HG02870 (cell line): Measurements from ENCODE around the gene FAM9A.
"Not testable (repeated sequence)": the region's sequence is repeated elsewhere in the genome, so short reads cannot be mapped to it uniquely, and the experiment has no call there.

Source experiments
- ATAC-seq: cut with Tn5 transposase; IDR thresholded peaks from one replicate; pipeline ENCODE4 v1.9.1; 2021; ENCODE audit warnings: mild to moderate bottlenecking, moderate library complexity; ENCODE audit not compliant: unreplicated experiment

Gene FAM9A

DNA sequence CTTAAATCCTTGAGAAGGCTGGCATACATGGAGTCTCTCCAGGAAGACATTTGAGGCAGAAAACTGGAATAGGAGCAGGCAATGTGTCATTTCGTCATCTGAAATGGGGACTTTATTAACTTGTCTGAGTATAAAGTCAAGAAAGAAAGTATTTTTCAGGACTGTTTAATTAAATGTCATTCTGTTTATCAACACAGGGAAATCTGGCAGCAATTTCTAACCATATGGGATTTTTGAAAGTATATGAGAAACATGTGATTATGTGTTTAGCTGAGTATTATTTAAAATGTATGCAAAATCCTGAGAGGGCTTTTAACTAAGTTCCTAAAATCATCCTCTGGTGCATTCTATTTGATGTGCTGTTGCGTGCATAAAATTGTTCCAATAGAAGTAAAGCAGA is 3.9 kb upstream of the FAM9A start:
- no peak for ATAC-seq

DNA sequence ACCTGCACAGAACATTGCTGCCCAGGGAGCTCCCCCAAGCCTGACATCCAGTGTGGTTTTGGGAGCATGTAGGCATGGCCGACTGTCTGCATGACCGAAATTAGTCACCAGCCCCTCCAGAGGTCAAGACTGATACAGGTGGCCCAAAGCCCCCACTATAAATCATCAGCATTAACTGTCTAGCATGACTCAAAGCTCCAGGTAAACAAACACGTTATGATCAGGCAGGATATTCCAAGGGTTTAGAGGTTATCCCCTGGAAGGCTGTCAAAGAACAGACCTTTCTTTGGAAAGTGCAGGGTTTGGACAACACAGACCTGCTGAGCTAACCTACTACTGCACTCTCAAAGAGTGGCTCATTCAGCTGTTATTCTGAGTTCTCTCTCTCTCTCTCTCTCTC is 2.1 kb upstream of the FAM9A start:
- ATAC-seq, result no peak

- not testable (repeated sequence) for ATAC-seq
Measured at GRCh38 chrX:8800351-8800750, 832 bp downstream of the FAM9A start.

DNA sequence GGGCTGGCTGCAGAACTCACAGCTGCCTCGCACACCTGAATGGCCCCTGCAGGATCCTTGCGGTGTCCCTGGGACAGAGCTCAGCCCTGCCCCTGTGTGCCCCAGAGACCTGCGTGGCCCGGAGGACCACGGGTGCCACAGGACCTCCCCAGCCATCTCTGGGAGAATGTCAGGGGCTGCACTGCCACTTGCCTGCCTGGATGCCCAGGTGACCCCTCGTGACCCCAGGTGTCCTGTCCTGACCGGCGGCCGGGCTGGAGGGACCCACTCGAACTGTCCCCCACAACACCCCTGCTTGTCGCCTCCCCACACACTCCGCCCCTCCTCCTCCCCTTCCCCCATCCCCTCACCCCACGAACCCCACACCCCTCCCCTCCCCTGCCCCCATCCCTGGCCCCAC is 1.9 kb downstream of the FAM9A start:
- not testable (repeated sequence) for ATAC-seq

DNA sequence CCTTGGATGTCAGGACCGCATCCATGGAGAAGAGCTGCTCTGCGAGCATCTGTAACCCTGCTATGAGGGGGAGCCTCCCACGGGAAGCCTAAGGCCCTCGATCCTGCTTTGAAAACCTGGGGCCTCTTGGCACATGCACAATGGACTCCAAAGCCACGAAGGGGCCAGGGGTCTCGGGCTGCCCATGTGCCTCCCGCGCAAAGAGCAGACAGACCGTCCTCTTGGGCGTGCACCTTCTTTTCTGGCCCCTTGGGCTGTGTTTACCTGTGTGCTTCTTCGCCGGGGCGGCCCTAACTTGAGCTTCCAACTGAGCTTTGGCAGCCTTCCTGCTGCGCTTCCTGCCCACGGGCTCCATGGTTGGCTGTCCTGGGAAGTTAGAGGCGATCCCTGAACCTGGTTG is 2.5 kb downstream of the FAM9A start:
- ATAC-seq, result not testable (repeated sequence)

- not testable (repeated sequence) for ATAC-seq
Measured at GRCh38 chrX:8787119-8787518, 14.1 kb downstream of the FAM9A start.

DNA sequence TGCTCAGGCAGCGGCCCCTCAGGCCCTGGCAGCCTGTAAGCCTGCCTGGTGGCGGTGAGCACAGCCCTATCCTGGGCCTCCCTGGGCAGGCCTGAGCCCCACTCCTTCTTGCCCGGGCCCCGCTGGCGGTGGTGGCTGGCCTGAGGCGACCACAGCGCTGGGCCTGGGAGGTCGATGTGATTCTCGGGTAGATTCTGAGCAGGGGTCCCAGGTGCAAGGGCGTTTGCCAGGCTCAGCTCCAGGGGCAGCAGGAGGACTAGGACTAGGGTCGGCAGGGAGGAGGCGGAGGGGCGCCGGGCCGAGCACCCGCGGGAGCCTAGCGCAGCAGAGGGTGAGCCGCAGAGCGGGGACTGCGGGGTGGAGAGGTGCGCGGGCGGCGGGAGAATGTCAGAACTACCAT is 17.0 kb downstream of the FAM9A start:
- no peak for ATAC-seq

- ATAC-seq, result no peak
Measured at GRCh38 chrX:8783714-8784098, 17.5 kb downstream of the FAM9A start.

GRCh38 chrX:8783097-8783713 is 18.0 kb downstream of the FAM9A start:
- ATAC-seq, result no peak

DNA sequence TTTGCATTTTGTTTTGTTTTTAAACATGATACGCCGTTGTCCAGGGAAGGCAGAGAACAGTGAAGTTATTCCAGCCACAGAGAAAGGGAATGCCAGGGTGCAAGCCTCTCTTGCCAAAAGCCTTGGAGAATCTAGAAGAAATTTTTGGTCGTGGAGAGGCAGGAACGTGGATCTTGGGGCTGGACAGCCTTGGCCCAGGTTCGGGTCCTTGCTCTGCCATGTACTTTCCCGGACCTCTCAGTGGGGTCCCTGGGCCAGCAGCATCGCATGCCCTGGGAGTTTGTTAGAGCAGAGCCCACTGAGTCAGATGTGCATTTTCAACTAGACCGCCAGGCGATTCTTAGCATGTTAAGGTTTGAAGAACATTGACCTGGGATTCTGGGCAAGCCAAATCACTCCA is 18.6 kb downstream of the FAM9A start:
- no peak for ATAC-seq

DNA sequence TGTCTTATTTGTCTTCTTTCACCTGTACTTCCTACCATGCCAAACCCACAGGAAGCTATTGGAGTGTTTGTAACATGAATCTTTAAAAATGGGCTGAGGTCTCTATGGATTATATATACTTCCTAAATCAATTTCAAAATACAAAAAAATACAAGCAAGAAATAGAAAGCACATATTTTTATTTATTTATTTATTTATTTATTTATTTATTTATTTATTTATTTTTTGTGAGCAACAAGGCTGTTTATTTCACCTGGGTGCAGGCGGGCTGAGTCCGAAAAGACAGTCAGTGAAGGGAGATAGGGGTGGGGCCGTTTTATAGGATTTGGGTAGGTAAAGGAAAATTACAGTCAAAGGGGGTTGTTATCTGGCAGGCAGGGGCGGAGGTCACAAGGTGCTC is 19.3 kb downstream of the FAM9A start:
- ATAC-seq, result not testable (repeated sequence)

GRCh38 chrX:8773117-8773516 is 28.1 kb downstream of the FAM9A start:
- no peak for ATAC-seq

- no peak for ATAC-seq
Measured at GRCh38 chrX:8760021-8760420, 41.2 kb downstream of the FAM9A start.

- not testable (repeated sequence) for ATAC-seq
Measured at GRCh38 chrX:8758706-8759105, 42.5 kb downstream of the FAM9A start.

GRCh38 chrX:8757609-8758389 is 43.4 kb downstream of the FAM9A start:
- not testable (repeated sequence) for ATAC-seq

DNA sequence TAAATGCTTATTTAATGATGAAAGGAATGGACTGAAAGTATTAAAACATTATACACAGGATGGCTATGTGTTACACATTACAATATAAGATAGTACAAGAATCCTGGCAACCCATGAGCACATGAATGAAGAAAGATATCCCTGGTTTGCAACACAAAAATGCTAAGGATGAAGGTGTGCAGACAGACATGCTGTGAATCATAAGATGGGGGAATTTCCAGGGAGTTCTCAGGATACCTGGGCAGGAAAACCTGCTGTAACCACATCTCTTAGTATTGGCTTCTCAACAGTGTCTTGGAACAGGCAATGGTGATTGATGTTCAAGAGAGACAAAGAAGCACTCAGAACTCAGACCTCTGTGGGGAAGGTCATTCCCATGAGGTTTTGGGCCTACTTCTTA is 45.4 kb downstream of the FAM9A start:
- ATAC-seq, result no peak

DNA sequence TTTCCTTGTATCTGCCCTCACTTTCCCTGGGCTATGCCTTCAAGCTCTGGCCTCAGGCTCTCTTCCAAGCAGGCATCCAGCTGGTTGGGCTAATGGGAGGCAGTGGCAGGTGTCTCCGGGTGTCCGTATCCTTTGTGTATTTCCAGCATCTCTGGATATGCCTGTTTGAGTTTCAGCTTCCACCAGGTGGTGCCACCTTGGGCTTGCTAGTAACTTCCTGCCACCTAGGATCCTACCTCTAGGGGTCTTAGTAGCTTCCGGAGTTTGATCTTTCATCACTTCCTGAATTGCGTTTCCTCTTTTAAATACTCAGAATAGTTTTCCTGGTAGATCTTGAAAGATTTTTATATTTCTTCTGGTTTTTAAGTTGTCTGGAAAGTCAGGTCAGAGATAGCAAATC is 46.1 kb downstream of the FAM9A start:
- ATAC-seq, result no peak

- ATAC-seq, result no peak
Measured at GRCh38 chrX:8749697-8750096, 51.5 kb downstream of the FAM9A start.

GRCh38 chrX:8748855-8749254 is 52.3 kb downstream of the FAM9A start:
- ATAC-seq, result peak; percentile 45

DNA sequence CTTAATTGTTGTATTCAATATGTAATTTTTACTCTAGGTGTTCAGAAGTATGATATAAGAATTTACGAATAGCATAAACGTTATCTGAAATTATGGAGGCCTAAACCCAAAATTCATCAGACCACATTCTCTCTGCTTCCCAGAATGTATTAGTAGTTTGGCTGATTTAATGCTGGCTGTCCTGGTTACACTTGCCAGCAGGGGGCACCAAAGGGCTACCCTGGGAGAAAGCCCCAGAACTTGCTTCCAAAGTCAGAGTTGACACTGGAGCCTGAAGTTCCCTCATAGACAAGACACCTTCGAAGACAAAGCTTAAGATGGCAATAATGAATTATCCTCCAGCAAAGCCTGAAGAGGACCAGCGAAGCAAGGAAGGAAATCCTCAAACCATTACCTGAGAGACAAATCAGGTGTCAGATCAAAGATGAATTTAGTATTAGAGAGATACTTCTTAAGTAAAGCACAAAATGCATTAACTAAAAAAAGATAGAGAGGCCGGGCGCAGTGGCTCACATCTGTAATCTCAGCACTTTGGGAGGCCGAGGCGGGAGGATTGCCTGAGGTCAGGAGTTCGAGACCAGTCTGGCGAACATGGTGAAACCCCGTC is 58.0 kb downstream of the FAM9A start:
- peak; percentile 51 for ATAC-seq

GRCh38 chrX:8741981-8742380 is 59.2 kb downstream of the FAM9A start:
- no peak for ATAC-seq
